H9 (cell line): ENCODE results near the gene LHFPL2. TPM values are rescaled to one million over a fixed set of nuclear protein-coding genes. Genes with fewer than 3 reads are reported as not detected.

ENCODE experiments used
- DNase-seq: peaks from one replicate; pipeline ENCODE4 v3.0.0-alpha.2; 2017
- H2AFZ ChIP-seq: one replicate; pipeline ENCODE4 v1.6.1; 2013; ENCODE audit warnings: mild to moderate bottlenecking, low read length, control low read depth, moderate library complexity
- H2AK5ac ChIP-seq: 2 replicates; pipeline ENCODE4 v1.6.1; 2013; ENCODE audit warnings: low read length, control low read depth, mixed read lengths; ENCODE audit not compliant: insufficient read length
- H2BK120ac ChIP-seq: one replicate; pipeline ENCODE4 v1.6.1; 2013; ENCODE audit warnings: low read depth, mild to moderate bottlenecking, low read length, control low read depth, inconsistent platforms; ENCODE audit not compliant: poor library complexity, severe bottlenecking
- H2BK12ac ChIP-seq: 2 replicates; pipeline ENCODE4 v1.6.1; 2013; ENCODE audit warnings: low read length, control low read depth, mixed read lengths, low read depth; ENCODE audit not compliant: insufficient read length
- H2BK15ac ChIP-seq: 2 replicates; pipeline ENCODE4 v1.6.1; 2013; ENCODE audit warnings: low read depth, low read length, control low read depth
- H2BK20ac ChIP-seq: one replicate; pipeline ENCODE4 v1.6.1; 2013; ENCODE audit warnings: low read depth, mild to moderate bottlenecking, low read length, control low read depth, inconsistent platforms; ENCODE audit not compliant: poor library complexity, severe bottlenecking
- H2BK5ac ChIP-seq: 2 replicates; pipeline ENCODE4 v1.6.1; 2013; ENCODE audit warnings: low read length, control low read depth, mixed read lengths; ENCODE audit not compliant: insufficient read length
- H3K14ac ChIP-seq: 2 replicates; pipeline ENCODE4 v1.6.1; 2013; ENCODE audit warnings: low read length, control low read depth; ENCODE audit not compliant: insufficient read depth
- H3K18ac ChIP-seq: 2 replicates; pipeline ENCODE4 v1.6.1; 2013; ENCODE audit warnings: low read depth, mild to moderate bottlenecking, mixed read lengths, low read length, control low read depth; ENCODE audit not compliant: insufficient read length
- H3K23ac ChIP-seq: 2 replicates; pipeline ENCODE4 v1.6.1; 2013; ENCODE audit warnings: low read length, control low read depth, mixed read lengths, low read depth; ENCODE audit not compliant: insufficient read length
- H3K23me2 ChIP-seq: 2 replicates; pipeline ENCODE4 v1.6.1; 2013; ENCODE audit warnings: low read depth, mild to moderate bottlenecking, mixed read lengths, low read length, control low read depth; ENCODE audit not compliant: insufficient read length, poor library complexity, severe bottlenecking
- H3K27ac ChIP-seq: 2 replicates; pipeline ENCODE4 v1.5.1; 2013; ENCODE audit warnings: low read length, control low read depth, mixed read lengths, low read depth; ENCODE audit not compliant: insufficient read length
- H3K27me3 ChIP-seq: 2 replicates; pipeline ENCODE4 v1.6.1; 2013; ENCODE audit warnings: low read length, control low read depth, inconsistent platforms; ENCODE audit not compliant: insufficient read depth
- H3K4ac ChIP-seq: 2 replicates; pipeline ENCODE4 v1.6.1; 2013; ENCODE audit warnings: low read depth, mild to moderate bottlenecking, control low read depth, inconsistent platforms, low read length, moderate library complexity
- H3K4me1 ChIP-seq: 2 replicates; pipeline ENCODE4 v1.6.1; 2013; ENCODE audit warnings: low read length, control low read depth, inconsistent platforms; ENCODE audit not compliant: insufficient read depth
- H3K4me2 ChIP-seq: 2 replicates; pipeline ENCODE4 v1.6.1; 2013; ENCODE audit warnings: low read length, control low read depth, mixed read lengths; ENCODE audit not compliant: insufficient read length, insufficient read depth
- H3K56ac ChIP-seq: 2 replicates; pipeline ENCODE4 v1.6.1; 2013; ENCODE audit warnings: low read depth, mild to moderate bottlenecking, mixed read lengths, low read length, control low read depth; ENCODE audit not compliant: insufficient read length
- H3K79me1 ChIP-seq: 2 replicates; pipeline ENCODE4 v1.6.1; 2013; ENCODE audit warnings: low read depth, mild to moderate bottlenecking, moderate library complexity, low read length, control low read depth, inconsistent platforms; ENCODE audit not compliant: insufficient read depth, poor library complexity, severe bottlenecking
- H3K79me2 ChIP-seq: 2 replicates; pipeline ENCODE4 v1.6.1; 2013; ENCODE audit warnings: low read length, control low read depth, inconsistent platforms; ENCODE audit not compliant: insufficient read depth
- H3K9ac ChIP-seq: 2 replicates; pipeline ENCODE4 v1.6.1; 2013; ENCODE audit warnings: low read length, control low read depth, mixed read lengths; ENCODE audit not compliant: insufficient read length; ENCODE audit errors: extremely low read depth
- H3K9me3 ChIP-seq: one replicate; pipeline ENCODE4 v1.6.1; 2013; ENCODE audit warnings: low read depth, low read length, inconsistent platforms; ENCODE audit not compliant: control insufficient read depth
- H3T11ph ChIP-seq: one replicate; pipeline ENCODE4 v1.6.1; 2013; ENCODE audit warnings: mild to moderate bottlenecking, low read length, control low read depth, inconsistent platforms
- H4K20me1 ChIP-seq: one replicate; pipeline ENCODE4 v1.6.1; 2013; ENCODE audit not compliant: control insufficient read depth, insufficient read length, insufficient read depth
- H4K5ac ChIP-seq: 2 replicates; pipeline ENCODE4 v1.6.1; 2013; ENCODE audit warnings: low read depth, mild to moderate bottlenecking, mixed read lengths, low read length, control low read depth; ENCODE audit not compliant: insufficient read length
- H4K8ac ChIP-seq: replicated peaks from 2 replicates; pipeline ENCODE4 v1.6.1; 2013; ENCODE audit warnings: low read length, control low read depth, mixed read lengths, low read depth; ENCODE audit not compliant: insufficient read length
- H4K91ac ChIP-seq: 2 replicates; pipeline ENCODE4 v1.6.1; 2013; ENCODE audit warnings: low read depth, mild to moderate bottlenecking, moderate library complexity, mixed read lengths, low read length, control low read depth; ENCODE audit not compliant: insufficient read length
- H3K27ac Mint-ChIP-seq, 3 experiments: 2 replicates in 2 of 3; 3 replicates in 1 of 3; pipeline ENCODE4 v1.8.0; 2020 to 2021; ENCODE audit warnings: mixed read lengths in 3 of 3, mild to moderate bottlenecking in 1 of 3, moderate library complexity in 1 of 3
- H3K27me3 Mint-ChIP-seq: 2 replicates; pipeline ENCODE4 v1.8.0; 2021; ENCODE audit warnings: low read depth, mild to moderate bottlenecking, moderate library complexity, mixed read lengths
- H3K36me3 Mint-ChIP-seq, 3 experiments: 2 replicates in 2 of 3; 3 replicates in 1 of 3; pipeline ENCODE4 v1.8.0; 2020 to 2021; ENCODE audit warnings: low read depth in 3 of 3, mixed read lengths in 3 of 3; ENCODE audit not compliant: insufficient read depth in 1 of 3
- H3K4me1 Mint-ChIP-seq, 2 experiments: 2 replicates each; pipeline ENCODE4 v1.8.0; 2020; ENCODE audit warnings: mixed read lengths in 2 of 2
- H3K4me3 Mint-ChIP-seq, 2 experiments: 2 replicates in 1 of 2; 3 replicates in 1 of 2; pipeline ENCODE4 v1.8.0; 2020 to 2021; ENCODE audit warnings: mild to moderate bottlenecking in 2 of 2, mixed read lengths in 2 of 2, moderate library complexity in 1 of 2
- H3K9me3 Mint-ChIP-seq, 2 experiments: 2 replicates in 1 of 2; 3 replicates in 1 of 2; pipeline ENCODE4 v1.8.0; 2020; ENCODE audit warnings: mild to moderate bottlenecking in 2 of 2, mixed read lengths in 2 of 2, moderate library complexity in 1 of 2
- WGBS: extraction: QIAGEN DNeasy Blood & Tissue Kit; methylation state at CpG from one replicate; pipeline ENCODE4 v1.1.7; 2013; ENCODE audit warnings: missing lambda C conversion rate, low lambda C conversion rate, mixed read lengths; ENCODE audit not compliant: insufficient read length; ENCODE audit errors: extremely low coverage; 5-methylcytosine and 5-hydroxymethylcytosine counted together
- total RNA-seq: library from RNA; stranded (reverse); gene quantifications from 2 replicates; pipeline ENCODE4 v1.2.1, GENCODE V29; 2021
- TF ChIP-seq, protein P1 (sequence below): fragments of 200-600 bp; sonication (generic); conservative IDR thresholded peaks from 3 replicates; pipeline ENCODE4 v1.8.0; 2021; ENCODE audit warnings: antibody characterized with exemption, mild to moderate bottlenecking

LHFPL2 gene
- total RNA-seq, 1 experiment from 2014 or later, result 26.3 TPM

DNA sequence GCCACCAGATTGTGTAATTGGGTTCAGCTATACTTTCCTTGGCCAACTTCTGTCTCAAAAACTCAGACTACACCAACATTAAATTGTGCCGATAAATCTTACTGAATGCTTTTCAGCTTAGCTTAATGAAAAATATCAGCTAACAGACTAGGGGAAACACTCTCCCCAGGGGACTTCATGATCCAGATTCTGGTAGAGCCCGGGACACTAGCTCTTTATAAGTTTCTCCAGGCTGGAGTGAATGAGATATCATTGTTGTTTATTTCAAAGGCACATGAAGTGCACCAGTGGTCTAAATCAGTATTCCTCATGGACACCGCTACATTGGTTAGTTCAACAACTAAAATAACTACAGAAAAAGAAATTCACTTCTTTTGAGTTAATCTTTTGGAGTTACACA lies 10.5 kb upstream of the LHFPL2 start:
- no peak overlapping the region for H3K18ac ChIP-seq
- no CpG with 5 or more reads among the region's 3 CpGs for WGBS
- no peak overlapping the region for H4K8ac ChIP-seq
- H3K79me2 ChIP-seq, result no peaks in the 10 kb centered on the region
- DNase-seq, result no peak
- no peak overlapping the region for H3K14ac ChIP-seq
- Mint-ChIP-seq H3K27ac (no peak overlapping the region), H3K4me1 (peaks cover 6 to 11% of the 10 kb centered on the region in 2 experiments), H3K36me3 (no peaks in the 10 kb centered on the region), H3K4me3 (no peak overlapping the region), H3K27me3 (no peaks in the 10 kb centered on the region; the same call in 1 of the 2 replicates), H3K9me3 (no peaks in the 10 kb centered on the region; a peak in 1 of 5 replicates)
- no peak overlapping the region for H3T11ph ChIP-seq
- H3K4me1 ChIP-seq, result no peaks in the 10 kb centered on the region
- H3K23ac ChIP-seq, result no peak overlapping the region
- H2BK15ac ChIP-seq, result no peak overlapping the region
- no peak overlapping the region for H2BK120ac ChIP-seq
- no peaks in the 10 kb centered on the region for H3K27me3 ChIP-seq
- no peak overlapping the region for H4K5ac ChIP-seq
- no peaks in the 10 kb centered on the region for H4K20me1 ChIP-seq
- no peak overlapping the region for H2BK20ac ChIP-seq
- H3K79me1 ChIP-seq, result no peaks in the 10 kb centered on the region
- no peak overlapping the region for H2AK5ac ChIP-seq
- H3K56ac ChIP-seq, result no peak overlapping the region
- TF ChIP-seq, protein P1, sequence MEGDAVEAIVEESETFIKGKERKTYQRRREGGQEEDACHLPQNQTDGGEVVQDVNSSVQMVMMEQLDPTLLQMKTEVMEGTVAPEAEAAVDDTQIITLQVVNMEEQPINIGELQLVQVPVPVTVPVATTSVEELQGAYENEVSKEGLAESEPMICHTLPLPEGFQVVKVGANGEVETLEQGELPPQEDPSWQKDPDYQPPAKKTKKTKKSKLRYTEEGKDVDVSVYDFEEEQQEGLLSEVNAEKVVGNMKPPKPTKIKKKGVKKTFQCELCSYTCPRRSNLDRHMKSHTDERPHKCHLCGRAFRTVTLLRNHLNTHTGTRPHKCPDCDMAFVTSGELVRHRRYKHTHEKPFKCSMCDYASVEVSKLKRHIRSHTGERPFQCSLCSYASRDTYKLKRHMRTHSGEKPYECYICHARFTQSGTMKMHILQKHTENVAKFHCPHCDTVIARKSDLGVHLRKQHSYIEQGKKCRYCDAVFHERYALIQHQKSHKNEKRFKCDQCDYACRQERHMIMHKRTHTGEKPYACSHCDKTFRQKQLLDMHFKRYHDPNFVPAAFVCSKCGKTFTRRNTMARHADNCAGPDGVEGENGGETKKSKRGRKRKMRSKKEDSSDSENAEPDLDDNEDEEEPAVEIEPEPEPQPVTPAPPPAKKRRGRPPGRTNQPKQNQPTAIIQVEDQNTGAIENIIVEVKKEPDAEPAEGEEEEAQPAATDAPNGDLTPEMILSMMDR, result no peak
- H3K23me2 ChIP-seq, result no peaks in the 10 kb centered on the region
- no peak overlapping the region for H3K4ac ChIP-seq
- no peak overlapping the region for H3K4me2 ChIP-seq
- no peak overlapping the region for H4K91ac ChIP-seq
- H2AFZ ChIP-seq, result no peak overlapping the region
- H3K9ac ChIP-seq, result no peak overlapping the region
- no peak overlapping the region for H2BK5ac ChIP-seq
- H3K27ac ChIP-seq, result no peak overlapping the region
- no peak overlapping the region for H2BK12ac ChIP-seq
- H3K9me3 ChIP-seq, result no peaks in the 10 kb centered on the region
